Loucy (cell line): ENCODE results near the gene UBIAD1.

Experiments
- CTCF ChIP-seq: fragments of 200-600 bp; sonication (generic); conservative IDR thresholded peaks from 2 replicates; pipeline ENCODE4 v1.5.1; 2014; ENCODE audit warnings: mild to moderate bottlenecking, antibody characterized with exemption, low read length
- EZH2phosphoT487 ChIP-seq: fragments of 200-600 bp; IDR thresholded peaks from 2 replicates; pipeline ENCODE4 v1.6.1; 2018; ENCODE audit warnings: antibody characterized with exemption, mild to moderate bottlenecking, moderate library complexity, borderline replicate concordance

- no peak for TF ChIP-seq CTCF
- TF ChIP-seq EZH2phosphoT487, result no peak
Observed at GRCh38 chr1:11286735-11287410, 13.9 kb downstream of the UBIAD1 start.
